ENCODE results near the gene PCSK2.

The PCSK2 gene

DNA sequence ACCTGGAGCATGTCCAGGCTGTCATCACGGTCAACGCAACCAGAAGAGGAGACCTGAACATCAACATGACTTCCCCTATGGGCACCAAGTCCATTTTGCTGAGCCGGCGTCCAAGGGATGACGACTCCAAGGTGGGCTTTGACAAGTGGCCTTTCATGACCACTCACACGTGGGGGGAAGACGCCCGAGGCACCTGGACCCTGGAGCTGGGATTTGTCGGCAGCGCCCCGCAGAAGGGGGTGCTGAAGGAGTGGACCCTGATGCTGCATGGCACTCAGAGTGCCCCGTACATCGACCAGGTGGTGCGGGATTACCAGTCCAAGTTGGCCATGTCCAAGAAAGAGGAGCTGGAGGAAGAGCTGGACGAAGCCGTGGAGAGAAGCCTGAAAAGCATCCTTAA lies 254.8 kb downstream of the PCSK2 start:
- H3K4me3 Mint-ChIP-seq, result no peak overlapping the region

DNA sequence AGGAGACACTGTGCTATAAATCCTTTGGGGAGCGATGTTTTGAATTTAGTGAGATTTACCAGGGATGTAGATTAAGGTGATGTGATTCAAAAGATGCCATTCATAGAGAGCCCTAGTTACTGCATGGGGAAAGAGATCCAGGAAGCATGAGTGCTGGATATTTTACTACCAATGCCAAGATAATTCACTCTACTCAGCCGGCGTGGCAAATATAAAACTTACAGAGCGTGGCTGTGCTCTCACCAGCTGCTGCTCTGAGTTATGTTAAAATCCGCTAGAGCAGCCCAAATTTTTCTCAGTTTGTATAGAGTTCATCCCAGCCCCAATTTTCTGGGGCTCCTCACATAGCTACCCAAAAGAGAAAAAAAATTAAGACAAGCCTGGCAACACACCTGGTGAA lies 255.7 kb downstream of the PCSK2 start:
- H3K4me3 Mint-ChIP-seq, result no peak overlapping the region
- no peaks in the 10 kb centered on the region for H3K4me1 Mint-ChIP-seq
- H3K27ac Mint-ChIP-seq, result no peak overlapping the region
- H3K27me3 Mint-ChIP-seq, result peaks cover 2% of the 10 kb centered on the region
- H3K9me3 Mint-ChIP-seq, result no peaks in the 10 kb centered on the region
- H3K36me3 Mint-ChIP-seq, result no peaks in the 10 kb centered on the region

More for the DNA sequence above, 254.8 kb downstream of the PCSK2 start:
- Mint-ChIP-seq H3K9me3 (no peaks in the 10 kb centered on the region), H3K27ac (no peak overlapping the region), H3K36me3 (no peaks in the 10 kb centered on the region), H3K4me1 (no peaks in the 10 kb centered on the region), H3K27me3 (peaks cover 2% of the 10 kb centered on the region)

DNA sequence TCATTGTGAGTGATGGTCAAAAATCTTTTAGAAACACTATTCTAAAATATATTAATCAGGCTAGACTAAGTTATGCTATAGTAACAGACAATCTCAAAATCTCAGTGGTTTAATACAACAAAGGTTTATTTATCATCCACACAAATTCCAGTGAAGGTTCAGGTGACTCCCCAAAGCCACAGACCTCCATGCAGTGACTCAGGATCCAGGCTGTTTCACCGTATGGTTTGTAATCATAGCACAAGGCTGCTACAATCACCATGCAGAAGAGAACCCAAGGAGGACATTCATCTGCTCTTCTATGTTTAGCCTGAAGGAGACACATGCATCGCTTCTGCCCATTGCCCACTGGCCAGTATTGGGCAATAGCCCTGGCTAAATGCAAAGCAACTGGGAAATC lies 258.2 kb downstream of the PCSK2 start:
- Mint-ChIP-seq H3K9me3 (no peaks in the 10 kb centered on the region), H3K4me1 (no peaks in the 10 kb centered on the region), H3K4me3 (no peak overlapping the region), H3K27ac (no peak overlapping the region), H3K27me3 (peaks cover 2% of the 10 kb centered on the region), H3K36me3 (no peaks in the 10 kb centered on the region)

DNA sequence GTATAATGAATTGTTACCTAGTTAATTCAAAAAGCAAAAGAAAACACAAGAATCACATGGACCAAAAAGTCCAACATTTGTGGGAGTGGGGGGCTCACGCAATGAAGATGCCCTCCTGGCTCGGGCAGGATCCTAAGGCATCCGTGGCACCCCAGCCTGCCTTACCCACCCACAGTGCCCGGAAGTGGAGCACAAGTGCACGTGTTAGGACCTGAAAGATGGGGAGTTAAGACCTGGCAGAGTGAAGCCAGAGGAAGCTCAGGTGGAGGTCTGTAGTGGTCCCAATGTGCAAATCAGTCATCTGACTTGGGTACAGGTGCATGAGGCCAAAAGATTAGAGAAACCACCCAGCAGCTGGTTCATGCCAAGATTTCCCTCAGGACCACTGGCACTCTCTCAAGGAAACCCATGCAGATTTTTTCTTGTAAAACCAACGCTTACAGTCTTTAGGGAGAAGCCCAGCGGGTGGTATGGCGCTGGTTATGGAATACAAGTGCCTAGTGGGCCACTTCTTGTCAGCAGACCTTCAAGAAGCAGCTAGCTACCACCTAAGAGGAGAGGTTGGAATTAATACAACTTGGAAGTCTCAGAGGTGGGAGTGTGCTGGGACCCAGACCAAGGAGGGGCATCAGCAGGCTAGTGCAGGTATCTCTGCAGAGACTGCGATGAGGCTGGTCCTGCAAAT lies 262.2 kb downstream of the PCSK2 start:
- no peaks in the 10 kb centered on the region for H3K27me3 Mint-ChIP-seq
- no peaks in the 10 kb centered on the region for H3K36me3 Mint-ChIP-seq
- no peak overlapping the region for H3K4me3 Mint-ChIP-seq
- no peaks in the 10 kb centered on the region for H3K4me1 Mint-ChIP-seq
- no peak overlapping the region for H3K27ac Mint-ChIP-seq
- no peaks in the 10 kb centered on the region for H3K9me3 Mint-ChIP-seq

DNA sequence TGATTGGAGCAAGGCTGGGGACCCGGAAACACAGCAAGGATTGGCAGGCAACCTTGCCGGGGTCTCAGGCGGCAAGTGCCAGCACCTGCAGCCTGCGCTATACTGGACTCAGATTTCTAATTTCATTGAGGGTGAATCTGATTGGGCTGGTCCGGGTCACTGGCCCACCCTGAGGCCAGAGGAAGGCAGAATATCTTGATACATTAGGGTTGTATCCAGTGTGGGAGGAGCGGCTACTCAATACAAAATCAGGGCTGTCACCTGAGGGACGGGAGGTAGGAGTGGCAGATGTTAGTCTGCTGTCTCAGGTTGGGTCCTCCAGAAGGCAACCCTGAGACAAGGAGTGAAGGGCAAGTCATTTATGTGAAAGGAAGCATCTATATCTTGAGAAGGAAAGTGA lies 263.7 kb downstream of the PCSK2 start:
- Mint-ChIP-seq H3K27ac (no peak overlapping the region), H3K27me3 (no peaks in the 10 kb centered on the region), H3K9me3 (no peaks in the 10 kb centered on the region), H3K36me3 (no peaks in the 10 kb centered on the region), H3K4me3 (no peak overlapping the region), H3K4me1 (no peaks in the 10 kb centered on the region)

DNA sequence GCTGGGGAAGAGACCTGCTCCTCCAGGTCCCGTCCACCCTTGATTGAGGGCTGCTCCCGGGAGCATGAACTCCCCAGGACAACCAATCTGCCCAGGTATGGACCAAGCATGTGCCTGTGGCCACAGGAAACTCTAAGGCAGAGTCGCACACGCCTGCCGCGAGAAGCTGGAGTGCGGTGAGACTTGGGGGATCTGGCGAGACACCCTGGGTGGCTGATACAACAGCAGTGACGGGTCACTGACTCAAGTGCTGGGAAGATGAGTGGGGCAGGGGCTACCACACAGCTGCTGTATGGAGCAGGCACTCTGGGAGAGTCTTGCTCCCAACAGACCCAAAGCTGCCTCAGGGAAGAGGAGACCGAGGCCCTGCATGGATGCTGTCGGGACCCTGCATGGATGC lies 264.2 kb downstream of the PCSK2 start:
- Mint-ChIP-seq H3K4me1 (no peaks in the 10 kb centered on the region), H3K27me3 (no peaks in the 10 kb centered on the region), H3K9me3 (no peaks in the 10 kb centered on the region), H3K4me3 (no peak overlapping the region), H3K36me3 (no peaks in the 10 kb centered on the region), H3K27ac (no peak overlapping the region)

DNA sequence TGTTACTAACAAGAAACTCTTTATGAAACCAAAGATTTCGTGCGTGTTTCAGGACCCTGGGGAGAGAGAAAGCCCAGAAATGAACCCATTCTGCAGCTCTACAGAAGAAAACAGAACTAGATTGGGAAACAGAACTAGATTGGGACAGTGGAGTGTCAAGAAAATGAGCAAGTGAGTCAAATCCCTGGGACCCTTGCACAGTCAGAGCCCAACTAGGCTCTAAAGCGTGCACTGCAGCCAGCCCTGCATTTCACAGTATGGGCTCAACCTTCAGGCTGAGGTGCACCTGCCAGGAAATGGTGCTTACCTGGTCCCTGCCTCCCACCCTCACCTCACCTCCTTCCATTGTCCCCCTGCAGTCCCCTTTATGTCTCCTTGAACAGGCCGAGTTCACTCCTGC lies 264.6 kb downstream of the PCSK2 start:
- H3K4me3 Mint-ChIP-seq, result no peak overlapping the region
- no peaks in the 10 kb centered on the region for H3K36me3 Mint-ChIP-seq
- no peaks in the 10 kb centered on the region for H3K9me3 Mint-ChIP-seq
- H3K4me1 Mint-ChIP-seq, result no peaks in the 10 kb centered on the region
- H3K27ac Mint-ChIP-seq, result no peak overlapping the region
- H3K27me3 Mint-ChIP-seq, result no peaks in the 10 kb centered on the region

DNA sequence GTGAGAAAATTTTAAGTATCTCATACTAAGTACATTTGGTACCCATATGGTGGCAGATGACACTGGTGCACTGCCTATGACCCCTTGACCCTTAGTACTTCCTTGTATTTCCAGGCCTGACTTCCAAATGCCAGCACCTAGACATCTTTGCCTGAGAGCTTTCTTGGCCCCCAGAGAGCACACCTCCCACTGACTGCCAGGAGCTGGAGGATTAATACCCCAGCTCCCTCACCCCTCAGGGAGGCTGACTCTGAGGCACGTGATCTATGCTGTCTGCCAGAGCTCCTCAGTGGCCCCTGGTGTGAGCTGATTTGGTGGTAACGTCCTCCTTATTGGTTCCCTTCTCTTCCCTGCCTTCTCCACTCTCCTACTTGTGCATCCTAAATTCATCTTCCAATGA lies 266.3 kb downstream of the PCSK2 start:
- Mint-ChIP-seq H3K27me3 (no peaks in the 10 kb centered on the region), H3K4me3 (no peak overlapping the region), H3K9me3 (no peaks in the 10 kb centered on the region), H3K27ac (no peak overlapping the region), H3K4me1 (no peaks in the 10 kb centered on the region), H3K36me3 (no peaks in the 10 kb centered on the region)

DNA sequence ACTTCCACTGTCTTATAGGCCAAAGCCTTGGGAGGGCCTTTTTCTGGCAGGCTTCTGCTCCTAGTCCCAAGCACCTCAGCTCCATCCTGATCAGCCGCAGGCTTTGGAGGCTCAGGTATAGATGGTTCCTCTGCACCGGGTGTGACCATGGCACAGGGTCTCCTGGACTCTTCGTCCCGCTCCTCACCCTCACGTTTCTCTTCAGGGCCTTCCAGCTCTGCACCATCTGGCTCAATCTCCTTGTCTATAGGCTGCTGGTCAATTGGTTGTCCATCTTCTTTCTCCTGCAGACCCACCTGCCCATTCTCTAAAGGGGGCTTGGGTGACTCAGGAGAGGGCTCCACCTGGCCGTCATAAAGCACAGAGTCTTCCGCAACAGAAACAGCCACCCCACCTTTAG lies 267.4 kb downstream of the PCSK2 start:
- H3K9me3 Mint-ChIP-seq, result no peaks in the 10 kb centered on the region
- H3K4me1 Mint-ChIP-seq, result no peaks in the 10 kb centered on the region
- H3K27ac Mint-ChIP-seq, result no peak overlapping the region
- no peaks in the 10 kb centered on the region for H3K36me3 Mint-ChIP-seq
- no peak overlapping the region for H3K4me3 Mint-ChIP-seq
- H3K27me3 Mint-ChIP-seq, result no peaks in the 10 kb centered on the region

DNA sequence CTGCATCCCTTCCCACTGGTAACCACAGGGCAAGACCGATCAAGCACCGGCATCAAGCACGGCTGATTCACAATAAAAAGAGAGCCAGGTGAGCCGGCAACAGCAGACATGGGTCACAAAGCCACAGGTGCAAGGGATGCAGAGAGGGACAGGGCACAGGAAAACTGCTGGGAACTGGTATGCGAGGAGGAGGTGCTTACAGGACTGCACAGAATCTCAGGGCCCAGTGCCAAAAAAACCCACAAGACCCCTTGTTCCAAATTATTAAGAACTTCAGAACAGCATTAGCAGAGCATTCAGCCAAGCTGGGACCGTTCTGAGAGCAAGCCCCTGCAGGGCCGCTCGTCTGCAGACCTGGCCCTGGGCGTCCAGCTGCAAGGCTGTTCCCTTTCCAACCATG lies 269.0 kb downstream of the PCSK2 start:
- H3K27ac Mint-ChIP-seq, result no peak overlapping the region

DNA sequence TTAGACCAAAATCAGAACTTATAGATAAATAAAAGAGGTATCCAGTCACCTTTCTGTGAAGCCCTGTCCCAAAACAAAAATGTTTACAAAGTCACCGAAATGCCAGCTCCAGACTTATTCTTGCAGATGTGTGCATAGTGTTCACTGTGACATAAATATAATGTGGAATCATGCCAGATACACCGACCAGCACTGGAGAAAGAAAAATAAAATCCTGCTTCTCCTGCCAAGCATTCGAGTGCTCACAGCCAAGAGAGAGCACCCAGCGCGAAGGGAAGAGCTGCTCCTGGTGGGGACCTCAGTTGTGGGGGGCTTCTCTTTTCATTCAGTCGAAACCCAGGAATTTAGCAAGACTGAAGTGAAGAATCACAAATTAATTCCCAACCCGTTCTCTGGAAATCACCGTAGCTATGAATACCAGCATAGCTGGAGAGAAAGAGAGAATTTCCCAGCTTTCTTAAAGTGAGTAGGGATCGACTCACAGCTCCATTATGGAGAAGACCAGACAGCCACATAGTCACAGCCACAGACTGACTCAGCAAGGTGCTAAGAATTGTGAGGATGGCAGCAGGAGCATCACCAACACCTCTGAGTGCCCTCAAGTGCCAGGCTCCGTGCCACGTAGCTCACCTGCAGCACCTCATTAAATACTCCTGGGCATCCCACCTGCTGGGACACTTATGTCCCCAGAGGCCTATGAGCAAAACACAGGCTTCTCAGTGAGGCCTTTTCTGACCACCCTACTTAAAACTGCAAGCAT lies 271.2 kb downstream of the PCSK2 start:
- H3K9me3 Mint-ChIP-seq, result no peaks in the 10 kb centered on the region
- H3K36me3 Mint-ChIP-seq, result no peaks in the 10 kb centered on the region
- H3K27ac Mint-ChIP-seq, result no peak overlapping the region
- no peaks in the 10 kb centered on the region for H3K27me3 Mint-ChIP-seq
- no peak overlapping the region for H3K4me3 Mint-ChIP-seq
- peaks cover 4% of the 10 kb centered on the region for H3K4me1 Mint-ChIP-seq

More for the DNA sequence above, 269.0 kb downstream of the PCSK2 start:
- Mint-ChIP-seq H3K36me3 (no peaks in the 10 kb centered on the region), H3K4me1 (no peaks in the 10 kb centered on the region), H3K4me3 (no peak overlapping the region), H3K9me3 (no peaks in the 10 kb centered on the region), H3K27me3 (no peaks in the 10 kb centered on the region)

DNA sequence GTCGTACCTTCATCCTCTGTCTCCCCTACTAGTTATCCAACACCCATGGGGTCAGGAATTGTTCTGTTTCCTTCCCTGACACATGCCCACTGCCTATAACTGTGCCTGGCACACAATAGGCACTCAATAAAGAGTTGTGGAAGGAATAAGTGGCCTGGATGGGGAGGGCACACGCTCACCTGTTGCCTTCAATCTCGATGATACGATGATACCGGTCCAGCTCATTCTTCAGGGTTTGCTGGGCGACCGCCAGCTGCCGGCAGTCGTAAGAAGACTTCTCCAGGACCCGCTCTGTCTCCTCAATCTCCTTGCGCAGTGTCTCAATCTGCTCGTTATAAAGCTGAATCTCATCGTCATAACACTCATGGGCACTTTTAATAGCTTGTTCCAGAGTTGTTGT lies 271.8 kb downstream of the PCSK2 start:
- H3K4me1 Mint-ChIP-seq, result peaks cover 9% of the 10 kb centered on the region
- H3K27ac Mint-ChIP-seq, result no peak overlapping the region
- no peaks in the 10 kb centered on the region for H3K36me3 Mint-ChIP-seq
- H3K27me3 Mint-ChIP-seq, result no peaks in the 10 kb centered on the region
- H3K4me3 Mint-ChIP-seq, result no peak overlapping the region
- H3K9me3 Mint-ChIP-seq, result no peaks in the 10 kb centered on the region

DNA sequence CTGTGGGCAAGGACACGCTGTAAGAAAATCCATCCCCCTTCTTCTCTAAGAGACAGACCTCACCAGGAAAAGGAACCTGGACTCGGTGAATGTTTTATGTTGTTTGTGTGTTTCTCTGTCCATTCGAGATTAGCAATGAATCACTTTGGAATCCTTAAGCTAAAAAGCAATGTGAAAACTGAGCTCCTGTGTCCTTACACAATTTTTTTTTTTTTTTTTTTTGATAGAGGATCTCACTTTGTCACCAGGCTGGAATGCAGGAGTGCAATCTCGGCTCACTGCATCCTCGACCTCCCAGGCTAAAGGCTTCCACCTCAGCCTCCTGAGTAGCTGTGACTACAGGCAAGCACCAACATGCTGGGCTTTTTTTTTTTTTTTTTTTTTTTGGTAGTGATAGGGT lies 272.2 kb downstream of the PCSK2 start:
- H3K27ac Mint-ChIP-seq, result no peak overlapping the region
- no peaks in the 10 kb centered on the region for H3K36me3 Mint-ChIP-seq
- H3K4me1 Mint-ChIP-seq, result peaks cover 13% of the 10 kb centered on the region
- no peaks in the 10 kb centered on the region for H3K9me3 Mint-ChIP-seq
- H3K27me3 Mint-ChIP-seq, result no peaks in the 10 kb centered on the region
- no peak overlapping the region for H3K4me3 Mint-ChIP-seq

DNA sequence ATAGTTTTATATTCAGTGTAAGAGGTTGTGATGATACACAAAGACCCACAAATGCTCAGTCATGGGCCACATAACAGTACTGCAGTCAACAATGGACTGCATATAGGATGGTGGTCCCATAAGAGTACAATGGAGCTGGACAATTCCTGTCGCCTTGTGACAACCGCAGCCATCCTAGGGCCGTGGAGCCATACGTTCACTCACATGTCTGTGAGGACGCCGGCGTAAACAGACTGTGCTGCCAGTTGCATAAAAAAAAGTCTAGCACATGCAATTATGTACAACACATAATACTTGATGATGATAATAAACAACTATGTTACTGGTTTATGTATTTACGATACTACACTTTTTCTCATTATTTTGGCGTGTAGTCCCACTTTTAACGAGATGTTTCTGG lies 273.4 kb downstream of the PCSK2 start:
- Mint-ChIP-seq H3K4me1 (peaks cover 25% of the 10 kb centered on the region), H3K27ac (no peak overlapping the region), H3K27me3 (no peaks in the 10 kb centered on the region), H3K4me3 (no peak overlapping the region), H3K9me3 (no peaks in the 10 kb centered on the region), H3K36me3 (no peaks in the 10 kb centered on the region)

DNA sequence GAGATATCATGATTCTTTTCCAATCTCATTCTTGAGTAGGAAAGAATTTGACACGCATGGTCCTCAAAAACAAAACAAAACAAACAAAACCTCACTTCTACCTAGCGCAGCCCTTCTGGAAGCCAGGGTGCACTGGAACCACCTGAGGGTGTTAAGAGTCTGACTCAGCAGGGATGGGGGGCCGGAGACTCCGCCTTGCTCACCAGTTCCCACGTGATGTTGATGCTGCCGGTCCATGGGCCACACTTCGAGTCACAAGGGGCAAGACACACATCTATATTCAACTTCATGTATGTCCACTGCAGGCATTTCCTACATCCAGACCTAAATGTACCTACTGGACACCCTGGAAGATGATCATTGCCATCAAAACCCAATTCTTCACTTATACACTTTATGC lies 274.0 kb downstream of the PCSK2 start:
- Mint-ChIP-seq H3K4me3 (no peak overlapping the region), H3K27ac (no peak overlapping the region), H3K36me3 (no peaks in the 10 kb centered on the region), H3K9me3 (no peaks in the 10 kb centered on the region), H3K27me3 (no peaks in the 10 kb centered on the region), H3K4me1 (peaks cover 31% of the 10 kb centered on the region)

DNA sequence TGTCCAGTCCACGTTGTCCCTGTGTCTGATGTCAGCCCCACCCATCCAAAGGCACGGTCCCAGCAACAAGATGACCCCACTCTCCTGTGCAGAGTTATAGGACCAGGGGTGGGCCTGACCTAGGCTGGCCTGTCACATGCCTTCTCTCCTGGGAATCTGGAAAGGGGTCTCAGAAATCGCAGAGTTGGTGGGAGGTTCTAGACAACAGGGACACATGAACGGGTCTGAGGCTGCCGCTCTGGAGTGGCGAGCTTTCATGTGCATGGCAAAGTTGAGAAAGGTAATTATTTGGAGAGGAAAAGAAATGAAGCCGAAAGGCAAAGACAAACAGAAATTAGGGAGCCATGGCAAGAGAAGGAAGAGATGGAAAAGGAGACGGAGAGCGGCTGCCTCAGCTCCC lies 274.9 kb downstream of the PCSK2 start:
- Mint-ChIP-seq H3K27ac (no peak overlapping the region), H3K4me3 (no peak overlapping the region), H3K27me3 (no peaks in the 10 kb centered on the region), H3K36me3 (no peaks in the 10 kb centered on the region), H3K9me3 (no peaks in the 10 kb centered on the region), H3K4me1 (peaks cover 35% of the 10 kb centered on the region)

DNA sequence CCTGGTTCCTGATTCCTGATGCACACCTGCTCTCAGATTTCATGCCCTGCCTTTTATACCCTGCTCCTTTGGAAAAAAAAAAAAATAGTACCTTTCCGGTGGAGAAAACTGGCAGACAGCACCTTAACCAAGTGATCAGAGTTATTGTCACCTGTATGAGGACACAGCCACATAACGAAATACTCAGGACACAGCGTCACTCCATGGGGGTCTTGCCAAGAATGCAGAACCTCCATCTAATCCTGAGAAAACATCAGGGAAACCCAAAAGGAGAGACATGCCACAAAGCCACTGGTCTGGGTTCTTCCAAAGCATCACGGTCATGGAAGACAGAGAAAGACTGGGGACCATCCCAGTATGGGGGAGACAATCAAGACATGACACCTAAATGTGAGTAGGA lies 275.3 kb downstream of the PCSK2 start:
- H3K27me3 Mint-ChIP-seq, result no peaks in the 10 kb centered on the region
- no peaks in the 10 kb centered on the region for H3K36me3 Mint-ChIP-seq
- H3K4me3 Mint-ChIP-seq, result no peak overlapping the region
- H3K9me3 Mint-ChIP-seq, result no peaks in the 10 kb centered on the region
- no peak overlapping the region for H3K27ac Mint-ChIP-seq
- H3K4me1 Mint-ChIP-seq, result peaks cover 35% of the 10 kb centered on the region

Measured in activated naive CD4-positive, alpha-beta T cell treated with anti-CD3 and anti-CD28 coated beads, Interleukin-2, amount 50 U/mL, for 24 hours (primary cell).